K562 (cell line): ENCODE results near the gene SIK3.

ENCODE experiments used
- CHD2 ChIP-seq: IDR thresholded peaks from 2 replicates; pipeline ENCODE4 v1.6.1; 2011; ENCODE audit warnings: low read depth, low read length
- ZNF224 ChIP-seq: sonication (generic); formaldehyde crosslinking; IDR thresholded peaks from 2 replicates; pipeline ENCODE4 v1.8.0; 2022; ENCODE audit warnings: mild to moderate bottlenecking, missing genetic modification reagents
- ZNF696 ChIP-seq: fragments of 250-450 bp; sonication (Bioruptor Pico); conservative IDR thresholded peaks from 2 replicates; pipeline ENCODE4 v1.4.0; 2020; ENCODE audit warnings: mild to moderate bottlenecking, moderate library complexity
- TF ChIP-seq, protein P1 (sequence below): fragments of 150-350 bp; IDR thresholded peaks from 2 replicates; pipeline ENCODE4 v1.6.1; 2014; ENCODE audit warnings: low read depth, mild to moderate bottlenecking, low read length, borderline replicate concordance
- TF ChIP-seq, protein P2 (sequence below): fragments of 250-450 bp; sonication (Bioruptor Pico); IDR thresholded peaks from 2 replicates; pipeline ENCODE4 v1.8.0; 2021; ENCODE audit warnings: mild to moderate bottlenecking, moderate library complexity

DNA sequence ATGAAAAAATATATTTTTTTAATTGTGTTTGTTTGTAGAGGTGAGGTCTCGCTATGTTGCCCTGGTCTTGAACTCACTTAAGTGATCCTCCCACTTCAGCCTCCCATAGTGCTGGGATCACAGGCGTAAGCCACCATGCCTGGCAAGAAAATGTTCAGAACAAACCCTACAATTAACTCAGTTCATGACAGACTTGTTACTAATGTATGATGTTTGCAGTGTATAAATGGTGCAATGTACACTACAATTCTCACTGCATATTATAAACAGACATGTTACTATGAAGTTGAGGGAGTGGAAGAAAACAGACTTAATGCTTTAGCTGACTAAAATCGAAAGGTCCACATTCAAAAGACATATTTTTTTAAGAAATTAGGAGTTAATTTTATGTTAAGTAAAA is 59.0 kb downstream of the SIK3 start:
- TF ChIP-seq ZNF224 (no peak), CHD2 (no peak), ZNF696 (CRISPR knock-in tag) (no peak)
- TF ChIP-seq, protein P1, sequence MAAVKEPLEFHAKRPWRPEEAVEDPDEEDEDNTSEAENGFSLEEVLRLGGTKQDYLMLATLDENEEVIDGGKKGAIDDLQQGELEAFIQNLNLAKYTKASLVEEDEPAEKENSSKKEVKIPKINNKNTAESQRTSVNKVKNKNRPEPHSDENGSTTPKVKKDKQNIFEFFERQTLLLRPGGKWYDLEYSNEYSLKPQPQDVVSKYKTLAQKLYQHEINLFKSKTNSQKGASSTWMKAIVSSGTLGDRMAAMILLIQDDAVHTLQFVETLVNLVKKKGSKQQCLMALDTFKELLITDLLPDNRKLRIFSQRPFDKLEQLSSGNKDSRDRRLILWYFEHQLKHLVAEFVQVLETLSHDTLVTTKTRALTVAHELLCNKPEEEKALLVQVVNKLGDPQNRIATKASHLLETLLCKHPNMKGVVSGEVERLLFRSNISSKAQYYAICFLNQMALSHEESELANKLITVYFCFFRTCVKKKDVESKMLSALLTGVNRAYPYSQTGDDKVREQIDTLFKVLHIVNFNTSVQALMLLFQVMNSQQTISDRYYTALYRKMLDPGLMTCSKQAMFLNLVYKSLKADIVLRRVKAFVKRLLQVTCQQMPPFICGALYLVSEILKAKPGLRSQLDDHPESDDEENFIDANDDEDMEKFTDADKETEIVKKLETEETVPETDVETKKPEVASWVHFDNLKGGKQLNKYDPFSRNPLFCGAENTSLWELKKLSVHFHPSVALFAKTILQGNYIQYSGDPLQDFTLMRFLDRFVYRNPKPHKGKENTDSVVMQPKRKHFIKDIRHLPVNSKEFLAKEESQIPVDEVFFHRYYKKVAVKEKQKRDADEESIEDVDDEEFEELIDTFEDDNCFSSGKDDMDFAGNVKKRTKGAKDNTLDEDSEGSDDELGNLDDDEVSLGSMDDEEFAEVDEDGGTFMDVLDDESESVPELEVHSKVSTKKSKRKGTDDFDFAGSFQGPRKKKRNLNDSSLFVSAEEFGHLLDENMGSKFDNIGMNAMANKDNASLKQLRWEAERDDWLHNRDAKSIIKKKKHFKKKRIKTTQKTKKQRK: no peak
- TF ChIP-seq, protein P2, sequence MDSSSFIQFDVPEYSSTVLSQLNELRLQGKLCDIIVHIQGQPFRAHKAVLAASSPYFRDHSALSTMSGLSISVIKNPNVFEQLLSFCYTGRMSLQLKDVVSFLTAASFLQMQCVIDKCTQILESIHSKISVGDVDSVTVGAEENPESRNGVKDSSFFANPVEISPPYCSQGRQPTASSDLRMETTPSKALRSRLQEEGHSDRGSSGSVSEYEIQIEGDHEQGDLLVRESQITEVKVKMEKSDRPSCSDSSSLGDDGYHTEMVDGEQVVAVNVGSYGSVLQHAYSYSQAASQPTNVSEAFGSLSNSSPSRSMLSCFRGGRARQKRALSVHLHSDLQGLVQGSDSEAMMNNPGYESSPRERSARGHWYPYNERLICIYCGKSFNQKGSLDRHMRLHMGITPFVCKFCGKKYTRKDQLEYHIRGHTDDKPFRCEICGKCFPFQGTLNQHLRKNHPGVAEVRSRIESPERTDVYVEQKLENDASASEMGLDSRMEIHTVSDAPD: no peak
